ENCODE data around the gene ABCA2. TPM values are rescaled to one million over a fixed set of nuclear protein-coding genes. Genes with fewer than 3 reads are reported as not detected.

ABCA2 gene
- total RNA-seq, 1 donor from 2014 or later = 7.6 TPM

DNA sequence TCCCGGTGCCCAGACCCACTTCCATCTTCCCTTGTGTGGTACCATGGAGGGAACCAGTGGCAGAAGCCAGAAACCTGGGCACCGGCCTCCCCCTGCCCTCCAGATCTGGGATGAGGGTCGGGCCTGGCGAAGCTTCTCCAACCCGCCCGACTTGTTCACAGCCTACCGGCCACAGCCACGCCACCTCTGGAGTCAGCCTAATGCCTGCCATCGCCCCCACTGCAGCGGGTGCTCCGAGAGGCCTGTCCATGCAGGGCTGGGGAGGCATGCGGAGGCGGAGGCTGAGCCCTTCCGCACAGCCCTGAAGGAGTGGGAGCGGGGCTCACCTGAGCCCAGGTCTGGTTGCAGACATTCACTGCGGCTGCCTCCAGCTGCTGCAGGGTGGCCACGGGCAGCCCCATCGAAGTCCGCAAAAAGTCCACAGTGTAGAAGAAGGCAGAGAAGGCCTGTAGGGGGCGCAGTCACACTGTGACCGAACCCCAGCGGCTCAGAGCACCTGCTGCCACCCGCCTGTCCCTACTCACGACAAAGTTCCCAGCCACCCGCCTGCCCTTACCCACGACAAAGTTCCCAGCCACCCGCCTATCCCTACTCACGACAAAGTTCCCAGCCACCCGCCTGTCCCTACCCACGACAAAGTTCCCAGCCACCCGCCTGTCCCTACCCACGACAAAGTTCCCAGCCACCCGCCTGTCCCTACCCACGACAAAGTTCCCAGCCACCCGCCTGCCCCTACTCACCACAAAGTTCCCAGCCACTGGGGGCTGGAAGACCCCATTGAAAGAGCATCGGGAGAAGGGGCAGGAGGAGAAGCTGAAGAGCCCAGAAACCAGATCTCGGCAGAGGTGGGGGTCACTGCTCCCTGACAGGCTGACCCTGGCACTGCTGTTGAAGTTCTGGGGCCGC, 21.8 kb upstream of the ABCA2 start:
- DNase-seq (ENCODE audit: low read depth) = no peak
- H3K4me3 ChIP-seq (ENCODE audit: low read depth, low read length) = no peak overlapping the region
- TF ChIP-seq, protein P1, sequence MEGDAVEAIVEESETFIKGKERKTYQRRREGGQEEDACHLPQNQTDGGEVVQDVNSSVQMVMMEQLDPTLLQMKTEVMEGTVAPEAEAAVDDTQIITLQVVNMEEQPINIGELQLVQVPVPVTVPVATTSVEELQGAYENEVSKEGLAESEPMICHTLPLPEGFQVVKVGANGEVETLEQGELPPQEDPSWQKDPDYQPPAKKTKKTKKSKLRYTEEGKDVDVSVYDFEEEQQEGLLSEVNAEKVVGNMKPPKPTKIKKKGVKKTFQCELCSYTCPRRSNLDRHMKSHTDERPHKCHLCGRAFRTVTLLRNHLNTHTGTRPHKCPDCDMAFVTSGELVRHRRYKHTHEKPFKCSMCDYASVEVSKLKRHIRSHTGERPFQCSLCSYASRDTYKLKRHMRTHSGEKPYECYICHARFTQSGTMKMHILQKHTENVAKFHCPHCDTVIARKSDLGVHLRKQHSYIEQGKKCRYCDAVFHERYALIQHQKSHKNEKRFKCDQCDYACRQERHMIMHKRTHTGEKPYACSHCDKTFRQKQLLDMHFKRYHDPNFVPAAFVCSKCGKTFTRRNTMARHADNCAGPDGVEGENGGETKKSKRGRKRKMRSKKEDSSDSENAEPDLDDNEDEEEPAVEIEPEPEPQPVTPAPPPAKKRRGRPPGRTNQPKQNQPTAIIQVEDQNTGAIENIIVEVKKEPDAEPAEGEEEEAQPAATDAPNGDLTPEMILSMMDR (conservative IDR thresholded peaks at IDR 0.05; ENCODE audit: low read depth, low read length) = peak; percentile 52

DNA sequence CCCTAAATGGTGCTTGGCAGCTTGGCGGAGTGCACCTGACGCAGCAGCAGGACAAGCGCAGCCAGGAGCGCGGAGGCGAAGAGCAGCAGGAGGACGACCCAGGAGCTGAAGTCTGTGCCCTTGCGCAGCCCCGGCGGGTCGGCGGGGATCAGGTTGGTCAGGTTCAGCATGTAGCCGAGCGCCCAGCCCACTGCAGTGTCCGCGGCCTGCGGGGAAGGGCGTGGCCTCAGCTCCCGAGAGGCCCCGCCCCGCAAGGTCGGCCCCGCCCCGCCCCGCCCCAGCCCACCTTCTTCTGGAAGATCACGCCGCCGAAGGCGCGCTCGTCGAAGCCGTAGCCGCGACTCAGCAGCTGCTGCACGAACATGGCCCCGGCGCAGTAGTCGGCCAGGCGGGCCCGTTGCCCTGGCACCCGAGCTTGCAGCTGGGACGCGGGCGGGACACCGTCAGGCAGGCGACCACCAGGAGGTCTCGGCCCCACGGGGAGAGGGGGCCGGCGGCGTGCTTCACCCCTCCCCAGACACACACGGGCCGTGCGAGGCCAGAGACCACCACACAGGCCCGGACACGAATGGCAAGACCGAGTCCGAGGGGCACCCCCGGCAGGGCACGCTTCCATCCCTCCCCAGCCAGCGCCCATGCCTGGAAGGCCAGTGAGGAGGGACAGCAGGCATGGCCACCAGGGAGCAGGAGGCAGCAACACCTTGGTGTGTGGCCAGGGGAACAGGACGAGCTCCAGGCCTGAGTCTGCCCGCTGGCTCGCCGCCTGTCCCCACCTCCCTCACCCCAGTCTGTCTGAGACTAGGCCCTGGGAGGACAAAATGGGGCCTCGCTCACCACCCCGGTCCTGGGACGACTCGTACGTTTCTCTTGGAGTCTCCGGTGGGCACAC, 20.9 kb upstream of the ABCA2 start:
- DNase-seq (ENCODE audit: low read depth) = no peak
- H3K4me3 ChIP-seq (ENCODE audit: low read depth, low read length) = no peak overlapping the region
- TF ChIP-seq, protein P1 (conservative IDR thresholded peaks at IDR 0.05; ENCODE audit: low read depth, low read length) = no peak

DNA sequence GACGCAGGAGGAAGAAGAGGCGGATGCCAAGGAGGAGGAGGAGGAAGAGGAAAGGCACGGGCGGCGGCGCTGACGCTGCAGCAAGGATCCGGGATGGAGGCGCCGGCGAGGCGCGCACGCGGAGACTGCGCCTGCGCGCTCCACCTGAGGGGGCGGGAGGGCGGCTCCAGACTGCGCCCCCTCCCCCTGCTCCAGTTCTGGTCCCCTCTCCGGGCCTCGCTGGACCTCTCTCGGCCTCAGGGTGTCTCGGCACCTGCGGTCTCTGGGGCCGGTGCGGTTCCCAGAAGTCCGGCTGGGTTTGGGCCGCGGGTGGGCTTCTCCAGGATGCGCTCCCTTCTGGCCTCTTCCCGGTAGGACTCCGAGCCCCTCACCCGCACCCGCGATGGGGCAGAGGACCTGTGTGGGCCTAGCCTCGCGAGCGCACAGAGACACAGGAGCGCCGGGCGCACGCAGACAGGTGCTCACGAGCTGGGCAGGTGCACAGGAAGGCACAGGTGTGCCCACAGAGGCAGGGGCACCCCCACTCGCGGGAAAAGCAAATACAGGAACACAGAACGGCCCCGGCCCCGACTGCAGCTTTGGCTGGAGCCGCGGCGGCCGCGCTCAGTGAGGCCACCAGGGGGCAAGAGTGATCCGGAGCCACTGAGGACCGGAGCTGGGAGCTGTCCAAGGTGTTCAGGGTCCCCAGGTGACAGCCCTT, 18.2 kb upstream of the ABCA2 start, which contains the start of gene NPDC1:
Gene NPDC1, minus strand, starts transcription at position 90 of the 700 bp plus-strand sequence. CDS start 188 bp downstream, outside the sequence.
- no peak for DNase-seq (ENCODE audit: low read depth)
- TF ChIP-seq, protein P1 (conservative IDR thresholded peaks at IDR 0.05; ENCODE audit: low read depth, low read length) = peak; percentile 82
- peak within 1 kb of the TSS; percentile 71 for H3K4me3 ChIP-seq (ENCODE audit: low read depth, low read length)

DNA sequence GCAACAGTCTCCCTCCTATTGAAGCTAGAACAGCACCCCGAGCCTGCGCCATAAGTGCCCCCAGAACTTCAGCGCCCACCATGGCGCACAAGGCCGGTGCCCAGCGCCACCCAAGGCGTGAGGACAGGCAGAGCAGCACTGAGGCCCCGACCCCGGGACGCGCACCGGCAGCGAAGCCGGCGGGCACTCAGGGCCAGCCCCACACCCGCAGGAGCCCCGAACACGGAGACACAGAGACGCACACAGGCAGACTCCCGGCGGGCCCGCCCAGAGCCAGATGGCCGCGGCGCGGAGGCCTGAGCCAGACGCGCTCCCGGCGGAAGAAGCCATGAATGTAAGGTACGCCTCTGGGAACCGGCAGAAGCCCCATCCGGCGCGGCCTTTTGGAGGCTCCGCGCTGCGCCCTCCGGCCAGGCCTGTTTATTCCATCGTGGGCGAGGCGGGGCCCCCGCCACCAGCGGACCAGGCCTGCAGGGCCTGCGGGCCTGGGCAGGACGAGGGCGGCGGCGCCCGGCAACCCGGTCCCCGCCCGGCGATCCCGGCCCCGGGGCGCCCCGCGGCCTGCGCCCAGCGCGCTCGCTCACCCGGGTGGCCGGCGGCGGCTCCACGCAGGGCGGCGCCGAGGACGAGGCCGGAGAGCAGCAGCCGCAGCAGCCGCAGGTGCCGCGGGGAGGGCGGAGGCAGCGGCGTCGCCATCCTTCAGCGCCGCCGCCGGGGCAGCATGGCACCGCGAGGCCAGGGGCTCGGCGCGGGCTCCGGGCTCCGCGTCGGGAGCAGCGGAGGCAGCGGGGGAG, 17.5 kb upstream of the ABCA2 start:
- H3K4me3 ChIP-seq (ENCODE audit: low read depth, low read length) = peak overlapping the region; percentile 71
- DNase-seq (ENCODE audit: low read depth) = no peak
- TF ChIP-seq, protein P1 (conservative IDR thresholded peaks at IDR 0.05; ENCODE audit: low read depth, low read length) = no peak

DNA sequence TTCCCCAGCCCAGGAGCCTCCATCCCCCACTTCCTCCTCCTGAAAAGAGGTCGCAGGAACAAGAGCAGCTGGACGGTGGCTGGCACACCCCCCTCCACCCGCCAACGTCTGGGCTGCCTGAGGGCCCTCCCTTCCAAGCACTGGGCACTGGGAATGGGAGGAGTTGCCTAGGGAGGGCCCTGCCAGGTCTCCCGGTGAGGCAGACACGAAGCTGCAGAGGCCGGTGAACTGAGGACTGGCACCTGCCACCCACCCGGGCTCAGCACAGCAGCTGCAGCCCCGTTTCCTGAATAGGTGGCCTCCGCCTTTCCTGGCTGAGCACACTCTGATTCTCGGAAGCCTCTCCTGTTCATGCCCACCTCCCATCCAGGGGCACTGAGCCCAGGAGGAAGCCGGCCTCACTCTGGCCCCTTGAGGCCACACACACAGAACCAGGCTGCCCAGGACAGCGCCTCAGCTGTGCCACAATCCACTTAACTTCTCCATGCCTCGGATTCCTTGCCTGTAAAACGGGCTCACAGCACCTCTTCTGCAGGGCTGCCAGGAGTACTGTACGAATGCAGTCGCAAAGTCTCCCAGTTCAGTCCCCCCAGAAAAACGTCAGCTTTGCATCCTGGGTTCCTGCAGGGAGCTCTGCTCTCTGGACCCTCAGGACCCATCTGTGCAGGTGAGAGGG, 16.6 kb upstream of the ABCA2 start:
- peak overlapping the region; percentile 71 for H3K4me3 ChIP-seq (ENCODE audit: low read depth, low read length)
- TF ChIP-seq, protein P1 (conservative IDR thresholded peaks at IDR 0.05; ENCODE audit: low read depth, low read length) = no peak
- no peak for DNase-seq (ENCODE audit: low read depth)

Measured in epithelial cell of proximal tubule (primary cell).